GM23248 (cell line): ENCODE data around the gene MORC1.

Source experiments
- EZH2 ChIP-seq: fragments of 200-600 bp; sonication (generic); IDR thresholded peaks from 2 replicates; pipeline ENCODE4 v1.6.1; 2018; ENCODE audit warnings: antibody characterized with exemption, mild to moderate bottlenecking; ENCODE audit not compliant: insufficient read depth, poor library complexity, severe bottlenecking
- EZH2phosphoT487 ChIP-seq: fragments of 200-600 bp; sonication (generic); IDR thresholded peaks from 2 replicates; pipeline ENCODE4 v1.6.1; 2018; ENCODE audit warnings: antibody characterized with exemption, moderate library complexity, mild to moderate bottlenecking, low read depth; ENCODE audit not compliant: insufficient read depth

DNA sequence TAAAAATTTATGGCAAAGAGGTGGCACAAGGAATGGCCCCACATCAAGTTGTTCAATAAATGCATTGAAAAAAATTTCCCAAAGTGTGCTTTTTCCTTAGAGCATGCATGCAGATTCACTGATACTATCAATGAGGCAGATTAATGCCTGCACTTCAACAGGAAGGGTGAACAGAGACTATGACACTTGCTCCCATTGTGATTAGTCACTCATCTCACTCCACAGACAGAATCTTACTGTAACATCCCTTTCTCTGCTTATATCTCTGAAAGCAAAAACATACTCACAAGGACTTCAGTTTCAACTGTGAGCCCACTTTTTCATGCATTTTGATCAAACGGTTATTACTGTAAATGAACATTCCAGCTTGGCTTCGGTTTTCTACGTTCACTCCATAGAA lies 60.9 kb downstream of the MORC1 start:
- TF ChIP-seq EZH2 (no peak), EZH2phosphoT487 (no peak)
